ENCODE data around the gene INCENP.
A peak's percentile ranks its signal among the peaks of the same experiment; 100 is the strongest.

Gene INCENP

GRCh38 chr11:62123669-62124185, at the start of gene INCENP:
Gene INCENP (plus strand): TSS chr11:62124011. CDS start chr11:62128162, 4,151 bp downstream.
- H3K4me1 ChIP-seq (ENCODE audit: insufficient read depth, low read length, severe bottlenecking): peaks cover 19% of the 10 kb centered on the region
- no peaks in the 10 kb centered on the region for H3F3A ChIP-seq (ENCODE audit: insufficient read depth, low read length)
- H3K36me3 ChIP-seq (ENCODE audit: insufficient read depth, low read length): peaks cover 30% of the 10 kb centered on the region; the same call in 1 of the 2 replicates
- no peaks in the 10 kb centered on the region for H3K9me3 ChIP-seq (ENCODE audit: low read length)
- peak within 1 kb of the TSS; percentile 88 for H3K4me2 ChIP-seq (ENCODE audit: low read length)
- TF ChIP-seq CTCF (IDR thresholded peaks at IDR 0.05; ENCODE audit: low read length) (no peak), EZH2 (IDR thresholded peaks at IDR 0.05; ENCODE audit: borderline replicate concordance, low read length) (no peak)
- no peaks in the 10 kb centered on the region; the same call in 1 of the 2 replicates for H3K27me3 ChIP-seq (ENCODE audit: insufficient read depth, low read length)
- H3K9me2 ChIP-seq (ENCODE audit: low read depth, low read length): no peaks in the 10 kb centered on the region
- H3K27ac ChIP-seq (ENCODE audit: low read depth, low read length, poor library complexity, severe bottlenecking): peak within 1 kb of the TSS; percentile 78
- H4K20me1 ChIP-seq (ENCODE audit: insufficient read depth, low read length): no peaks in the 10 kb centered on the region
- H3K4me3 ChIP-seq (ENCODE audit: low read depth, low read length, poor library complexity, severe bottlenecking): peak within 1 kb of the TSS; percentile 97
- peak within 1 kb of the TSS; percentile 98 for H3K9ac ChIP-seq (ENCODE audit: low read length)
- peaks cover 38% of the 10 kb centered on the region for H3K79me2 ChIP-seq (ENCODE audit: insufficient read depth, low read length)
- peak within 1 kb of the TSS; percentile 38 for H2AFZ ChIP-seq (ENCODE audit: low read length)

- Histone ChIP-seq H2AFZ (ENCODE audit: low read length) (no peak overlapping the region), H3K9ac (ENCODE audit: low read length) (no peak overlapping the region), H3K9me3 (ENCODE audit: low read length) (no peaks in the 10 kb centered on the region), H3K79me2 (ENCODE audit: insufficient read depth, low read length) (no peaks in the 10 kb centered on the region), H3K27ac (ENCODE audit: low read depth, low read length, poor library complexity, severe bottlenecking) (no peak overlapping the region), H3F3A (ENCODE audit: insufficient read depth, low read length) (no peaks in the 10 kb centered on the region), H4K20me1 (ENCODE audit: insufficient read depth, low read length) (no peaks in the 10 kb centered on the region), H3K4me3 (ENCODE audit: low read depth, low read length, poor library complexity, severe bottlenecking) (no peak overlapping the region), H3K4me1 (ENCODE audit: insufficient read depth, low read length, severe bottlenecking) (no peaks in the 10 kb centered on the region), H3K4me2 (ENCODE audit: low read length) (no peak overlapping the region), H3K27me3 (ENCODE audit: insufficient read depth, low read length) (no peaks in the 10 kb centered on the region), H3K9me2 (ENCODE audit: low read depth, low read length) (no peaks in the 10 kb centered on the region), H3K36me3 (ENCODE audit: insufficient read depth, low read length) (no peaks in the 10 kb centered on the region)
- TF ChIP-seq CTCF (IDR thresholded peaks at IDR 0.05; ENCODE audit: low read length): no peak
- no peak for TF ChIP-seq EZH2 (IDR thresholded peaks at IDR 0.05; ENCODE audit: borderline replicate concordance, low read length)
Observed at GRCh38 chr11:62075438-62075837, 48.4 kb upstream of the INCENP start.

GRCh38 chr11:62077132-62077531, 46.7 kb upstream of the INCENP start:
- H3F3A ChIP-seq (ENCODE audit: insufficient read depth, low read length): no peaks in the 10 kb centered on the region
- no peak overlapping the region for H3K27ac ChIP-seq (ENCODE audit: low read depth, low read length, poor library complexity, severe bottlenecking)
- no peak overlapping the region for H2AFZ ChIP-seq (ENCODE audit: low read length)
- H3K79me2 ChIP-seq (ENCODE audit: insufficient read depth, low read length): no peaks in the 10 kb centered on the region
- no peak overlapping the region for H3K9ac ChIP-seq (ENCODE audit: low read length)
- H3K4me3 ChIP-seq (ENCODE audit: low read depth, low read length, poor library complexity, severe bottlenecking): no peak overlapping the region
- no peaks in the 10 kb centered on the region for H3K27me3 ChIP-seq (ENCODE audit: insufficient read depth, low read length)
- no peak overlapping the region for H3K4me2 ChIP-seq (ENCODE audit: low read length)
- H3K9me3 ChIP-seq (ENCODE audit: low read length): no peaks in the 10 kb centered on the region
- TF ChIP-seq CTCF (IDR thresholded peaks at IDR 0.05; ENCODE audit: low read length) (no peak), EZH2 (IDR thresholded peaks at IDR 0.05; ENCODE audit: borderline replicate concordance, low read length) (no peak)
- peaks cover 4% of the 10 kb centered on the region for H3K4me1 ChIP-seq (ENCODE audit: insufficient read depth, low read length, severe bottlenecking)
- no peaks in the 10 kb centered on the region for H4K20me1 ChIP-seq (ENCODE audit: insufficient read depth, low read length)
- no peaks in the 10 kb centered on the region for H3K9me2 ChIP-seq (ENCODE audit: low read depth, low read length)
- H3K36me3 ChIP-seq (ENCODE audit: insufficient read depth, low read length): no peaks in the 10 kb centered on the region
